ENCODE results near the gene NEMP1. TPM values are rescaled to one million over a fixed set of nuclear protein-coding genes. Genes with fewer than 3 reads are reported as not detected.

NEMP1 gene
- total and polyA plus RNA-seq, 2 of the 8 experiments (the other 6 are each of a cell fraction or from before 2014, with no cell fraction given) = 30.1 to 43.2 TPM

- TF ChIP-seq RFX5 (IDR thresholded peaks at IDR 0.05; ENCODE audit: borderline replicate concordance, low read depth, low read length) (no peak), TEAD4 (IDR thresholded peaks at IDR 0.05; ENCODE audit: low read depth, low read length) (no peak), CREB1 (IDR thresholded peaks at IDR 0.05) (no peak), NRF1 (IDR thresholded peaks at IDR 0.05; ENCODE audit: low read depth, low read length) (no peak), CHD2 (IDR thresholded peaks at IDR 0.05; ENCODE audit: low read length) (no peak)
Observed at GRCh38 chr12:57011438-57012424, 66.9 kb downstream of the NEMP1 start (continued).
